Common myeloid progenitor, CD34-positive (primary cell): ENCODE measurements around the gene GGCT.

Source experiments
- CTCF ChIA-PET: fragments of 350-600 bp; sonication (Branson Sonifier 250); formaldehyde crosslinking; loops from one replicate; lab custom pipeline; 2021; ENCODE audit warnings: antibody characterized with exemption; lab: Charles Lee
- POLR2A ChIA-PET: fragments of 350-600 bp; sonication (Branson Sonifier 250); formaldehyde crosslinking; loops from one replicate; lab custom pipeline; 2021; ENCODE audit warnings: antibody characterized with exemption; lab: Charles Lee
- DNase-seq, 3 donors: peaks; one replicate each; pipeline versions ENCODE4 v3.0.0 to v3.0.0-alpha.2; 2013
- H3K27ac ChIP-seq, 2 experiments: 1 replicate in 1 of 2; 2 replicates in 1 of 2; pipeline ENCODE4 v1.7.0; 2013; ENCODE audit warnings: inconsistent platforms in 2 of 2, low read length in 2 of 2, mild to moderate bottlenecking in 2 of 2, low read depth in 1 of 2, moderate library complexity in 1 of 2; ENCODE audit not compliant: severe bottlenecking in 2 of 2, insufficient read depth in 1 of 2, poor library complexity in 1 of 2
- H3K27me3 ChIP-seq, 5 experiments: replicated peaks in 2 of 5; 1 replicate in 3 of 5; 2 replicates in 2 of 5; pipeline versions ENCODE4 v1.6.1 to v1.7.0; 2013; ENCODE audit warnings: low read length in 4 of 5, mild to moderate bottlenecking in 2 of 5, moderate library complexity in 2 of 5, inconsistent platforms in 1 of 5; ENCODE audit not compliant: insufficient read depth in 5 of 5, control insufficient read depth in 4 of 5
- H3K36me3 ChIP-seq, 4 experiments: 1 replicate in 2 of 4; 2 replicates in 2 of 4; pipeline versions ENCODE4 v1.6.1 to v1.7.0; 2013; ENCODE audit warnings: low read length in 3 of 4, control low read depth in 1 of 4, mild to moderate bottlenecking in 1 of 4; ENCODE audit not compliant: control insufficient read depth in 4 of 4, insufficient read depth in 4 of 4
- H3K4me1 ChIP-seq, 4 experiments: 1 replicate in 3 of 4; 2 replicates in 1 of 4; pipeline versions ENCODE4 v1.6.1 to v1.7.1; 2013; ENCODE audit warnings: low read length in 3 of 4, mild to moderate bottlenecking in 3 of 4, control low read depth in 1 of 4, inconsistent platforms in 1 of 4, moderate library complexity in 1 of 4; ENCODE audit not compliant: control insufficient read depth in 4 of 4, insufficient read depth in 4 of 4; ENCODE audit errors: control extremely low read depth in 1 of 4
- H3K4me3 ChIP-seq, 7 experiments: 1 replicate in 4 of 7; 2 replicates in 3 of 7; pipeline versions ENCODE4 v1.5.1 to v1.7.0; 2013; ENCODE audit warnings: mild to moderate bottlenecking in 7 of 7, low read length in 6 of 7, moderate library complexity in 6 of 7, inconsistent platforms in 2 of 7, low read depth in 2 of 7, control low read depth in 1 of 7; ENCODE audit not compliant: insufficient read depth in 4 of 7, control insufficient read depth in 1 of 7; ENCODE audit errors: extremely low read depth in 1 of 7
- H3K9me3 ChIP-seq, 5 experiments: 1 replicate in 4 of 5; 2 replicates in 1 of 5; pipeline versions ENCODE4 v1.6.1 to v1.7.1; 2013; ENCODE audit warnings: low read length in 4 of 5, mild to moderate bottlenecking in 2 of 5, inconsistent platforms in 1 of 5, low read depth in 1 of 5, moderate library complexity in 1 of 5; ENCODE audit not compliant: control insufficient read depth in 4 of 5, insufficient read depth in 2 of 5; ENCODE audit errors: control extremely low read depth in 1 of 5
- WGBS: methylation state at CpG from one replicate; pipeline ENCODE4 v1.1.5; 2013; ENCODE audit not compliant: insufficient coverage; 5-methylcytosine and 5-hydroxymethylcytosine counted together

The GGCT gene

DNA sequence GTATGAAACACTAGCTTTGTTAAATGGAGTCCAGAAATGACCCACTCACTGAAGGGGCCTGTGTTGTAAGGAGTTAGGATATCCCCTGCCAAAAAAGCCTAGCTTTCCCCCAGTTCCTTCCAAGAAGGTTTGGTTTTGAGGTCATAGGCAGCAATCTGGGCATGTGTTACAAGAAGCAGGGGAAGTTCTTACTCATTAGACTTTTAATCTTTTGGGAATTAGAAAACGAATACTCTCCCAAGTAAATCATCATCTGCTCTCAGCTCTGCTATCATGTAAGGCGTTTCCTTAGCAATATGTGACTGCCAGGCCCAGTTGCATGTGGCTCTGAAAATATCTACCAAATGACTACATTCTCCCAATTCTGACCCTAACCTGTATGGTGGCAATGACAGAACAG lies 29.7 kb downstream of the GGCT start:
- ChIA-PET CTCF (no interaction called here), POLR2A (no interaction called here)
- Histone ChIP-seq H3K4me3 (no peak overlapping the region), H3K27me3 (no peaks in the 10 kb centered on the region), H3K4me1 (peaks cover 6 to 82% (median 60%) of the 10 kb centered on the region in 4 experiments), H3K36me3 (peaks cover 0 to 15% (median 2%) of the 10 kb centered on the region in 4 experiments), H3K27ac (no peak overlapping the region), H3K9me3 (no peaks in the 10 kb centered on the region)
- WGBS, result 100% methylated on average over 1 of the region's 2 CpGs
- no peak for DNase-seq

DNA sequence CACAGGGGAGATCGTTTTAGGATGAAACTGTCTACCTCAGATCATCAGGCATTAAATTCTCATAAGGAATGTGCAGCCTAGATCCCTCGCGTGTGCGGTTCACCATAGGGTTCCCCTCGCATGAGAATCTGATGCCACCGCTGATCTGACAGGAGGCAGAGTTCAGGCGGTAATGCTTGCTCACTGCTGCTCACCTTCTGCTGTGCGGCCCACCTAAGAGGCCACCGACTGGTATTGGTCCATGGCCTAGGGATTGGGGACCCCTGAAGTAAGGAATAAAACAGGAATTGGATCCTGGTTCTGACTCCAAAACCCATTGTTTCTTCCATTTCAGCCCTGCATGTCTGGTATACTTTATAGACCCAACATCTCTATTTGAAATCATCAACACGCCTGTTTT lies 30.1 kb downstream of the GGCT start:
- ChIA-PET CTCF (no interaction called here), POLR2A (no interaction called here)
- no peak overlapping the region for H3K4me3 ChIP-seq
- peaks cover 6 to 82% (median 60%) of the 10 kb centered on the region in 4 experiments for H3K4me1 ChIP-seq
- no peaks in the 10 kb centered on the region for H3K27me3 ChIP-seq
- H3K27ac ChIP-seq, result no peak overlapping the region
- peaks cover 0 to 16% (median 2%) of the 10 kb centered on the region in 4 experiments for H3K36me3 ChIP-seq
- H3K9me3 ChIP-seq, result no peaks in the 10 kb centered on the region
- WGBS, result 95% methylated on average over 8 of the region's 10 CpGs
- no peak for DNase-seq

DNA sequence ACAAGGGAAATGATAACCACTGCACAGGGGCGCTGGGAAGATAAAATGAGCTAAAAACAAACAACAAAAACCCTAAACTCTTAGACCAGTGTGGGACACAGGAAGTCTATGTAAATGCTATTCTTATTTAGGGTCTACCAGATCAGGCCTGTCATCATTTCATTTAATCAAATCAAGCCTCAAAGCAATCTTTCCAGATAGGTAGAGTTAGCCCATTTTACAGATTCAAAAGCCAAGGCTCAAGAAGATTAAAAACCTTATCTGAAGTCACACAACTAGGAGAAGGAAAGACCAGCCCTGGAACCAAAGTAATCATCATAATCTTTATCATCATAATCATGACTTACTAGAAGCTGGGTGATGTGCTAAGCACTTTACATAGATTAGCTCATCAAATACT lies 30.7 kb downstream of the GGCT start:
- Histone ChIP-seq H3K9me3 (no peaks in the 10 kb centered on the region), H3K4me1 (peaks cover 4 to 82% (median 58%) of the 10 kb centered on the region in 4 experiments), H3K4me3 (no peak overlapping the region), H3K36me3 (peaks cover 0 to 19% (median 2%) of the 10 kb centered on the region in 4 experiments), H3K27me3 (no peaks in the 10 kb centered on the region), H3K27ac (no peak overlapping the region)
- no peak for DNase-seq
- ChIA-PET CTCF (no interaction called here), POLR2A (no interaction called here)
- WGBS, result no CpG with 5 or more reads among the region's 1 CpG

DNA sequence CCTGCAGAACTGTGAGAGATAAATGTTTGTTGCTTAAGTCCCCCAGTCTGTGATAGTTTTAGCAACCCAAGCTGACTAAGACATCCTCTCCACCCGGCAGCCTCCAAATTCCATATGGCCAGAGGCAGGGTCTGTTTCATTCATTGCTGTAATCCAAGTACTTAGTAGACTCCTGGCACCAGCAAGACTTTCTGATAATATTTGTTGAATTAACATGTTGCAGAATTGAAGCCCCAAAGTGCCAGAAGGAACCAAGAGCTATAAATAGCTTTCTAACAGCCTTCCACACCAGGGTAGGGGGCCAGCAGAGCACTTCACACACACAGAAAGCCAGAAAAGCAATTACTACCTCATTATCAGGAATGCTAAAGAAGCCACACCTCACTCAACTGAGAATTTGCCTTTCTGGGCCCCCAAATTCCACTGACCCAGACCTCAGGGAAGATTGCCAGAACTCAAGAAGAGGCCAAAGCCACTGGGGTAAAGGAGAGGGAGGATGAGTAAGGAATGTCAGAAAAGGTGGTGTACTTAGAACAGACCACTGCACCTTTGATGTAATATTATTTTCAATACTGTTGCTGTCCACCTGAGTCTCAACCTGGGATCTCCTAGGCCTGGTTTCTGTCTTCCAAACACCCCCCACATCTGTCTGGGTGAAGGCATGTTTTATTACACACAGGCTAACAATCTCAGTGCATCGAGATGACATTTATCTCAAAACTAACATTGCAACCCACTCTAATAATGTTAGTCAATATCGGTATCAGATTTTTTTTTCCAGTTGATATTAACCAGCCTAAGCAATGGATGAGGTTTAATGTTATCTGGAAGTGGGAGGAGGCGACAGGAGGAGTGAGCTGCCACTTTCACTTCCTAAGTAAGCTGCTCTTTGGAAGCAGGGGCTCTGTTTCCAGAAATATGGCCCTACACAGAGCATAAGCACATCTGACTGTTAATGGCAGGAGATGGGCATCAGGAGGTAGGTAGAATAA lies 31.5 kb downstream of the GGCT start:
- DNase-seq, result no peak
- Histone ChIP-seq H3K27me3 (no peaks in the 10 kb centered on the region), H3K4me1 (peaks cover 4 to 85% (median 61%) of the 10 kb centered on the region in 4 experiments), H3K9me3 (no peaks in the 10 kb centered on the region), H3K27ac (no peak overlapping the region), H3K4me3 (no peak overlapping the region), H3K36me3 (peaks cover 0 to 19% (median 2%) of the 10 kb centered on the region in 4 experiments)
- CTCF ChIA-PET, result interaction anchor here (1.8 kb wide), 1 partner anchor 36 kb away, joined by 4 read pairs; no protein-coding TSS in a partner anchor
- 100% methylated on average over 1 of the region's 4 CpGs for WGBS
- POLR2A ChIA-PET, result no interaction called here

DNA sequence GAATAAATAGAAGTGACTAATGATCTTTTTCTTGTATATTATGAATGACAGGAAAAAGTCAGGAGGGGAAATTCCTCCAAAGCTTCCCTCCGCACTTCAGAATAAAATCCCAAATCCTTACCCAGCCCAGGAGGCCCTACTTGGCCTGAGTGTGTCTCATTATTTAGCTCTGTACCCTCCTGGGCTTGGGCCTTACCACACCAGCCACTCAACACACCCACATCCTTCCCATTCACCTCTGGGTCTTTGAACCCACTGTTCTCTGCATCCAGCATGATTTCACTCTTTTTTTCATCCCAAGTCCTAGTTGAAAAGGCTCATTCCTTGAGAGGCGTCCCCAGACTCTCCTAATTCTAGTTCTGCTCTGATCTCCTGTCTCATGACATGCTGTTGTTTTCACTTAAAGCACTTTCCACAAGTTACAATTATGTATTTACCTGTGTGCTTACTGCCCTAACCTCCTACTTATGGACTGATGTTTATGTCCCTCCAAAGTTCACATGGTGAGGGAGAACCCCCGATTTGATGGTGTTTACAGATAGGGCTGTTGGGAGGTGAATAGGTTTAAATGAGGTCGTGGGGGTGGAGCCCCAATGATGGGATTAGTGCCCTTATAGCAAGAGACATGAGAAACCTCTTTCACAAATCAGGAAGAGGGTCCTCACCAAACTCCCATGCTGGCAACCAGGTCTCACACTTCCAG lies 32.4 kb downstream of the GGCT start:
- Histone ChIP-seq H3K4me3 (no peak overlapping the region), H3K27me3 (no peaks in the 10 kb centered on the region), H3K9me3 (no peaks in the 10 kb centered on the region), H3K27ac (no peak overlapping the region), H3K4me1 (peaks cover 2 to 84% (median 55%) of the 10 kb centered on the region in 4 experiments), H3K36me3 (peaks cover 0 to 19% (median 2%) of the 10 kb centered on the region in 4 experiments)
- DNase-seq, result peak in 1 of 3 donors; percentile 21
- CTCF ChIA-PET, result interaction anchor here (0.6 to 1.8 kb wide), 2 partner anchors 31 to 35 kb away, joined by 3 to 4 read pairs; no protein-coding TSS in a partner anchor
- POLR2A ChIA-PET, result interaction anchor here (0.5 kb wide), 1 partner anchor 99 kb away, joined by 5 read pairs; no protein-coding TSS in a partner anchor
- 95% methylated on average over 4 of the region's 4 CpGs for WGBS

DNA sequence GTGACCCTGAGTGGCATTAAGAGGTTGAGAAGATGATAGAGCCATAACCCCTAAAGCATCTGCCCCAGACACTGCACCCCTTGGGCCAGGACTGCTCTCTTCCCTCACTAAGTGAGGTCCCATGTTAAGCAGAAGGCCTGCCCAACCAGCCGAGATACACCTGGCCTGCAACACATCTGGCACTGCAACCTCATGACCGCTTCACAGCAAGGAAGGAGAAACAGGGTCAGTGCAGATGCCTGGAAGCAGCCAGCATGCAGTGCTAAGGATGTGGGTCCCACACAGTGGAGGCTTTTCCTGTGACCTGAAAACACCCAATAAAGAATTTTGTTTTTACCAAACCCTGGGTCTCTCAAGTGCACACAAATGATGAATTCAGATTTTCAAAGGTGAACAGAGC lies 33.4 kb downstream of the GGCT start:
- Histone ChIP-seq H3K27ac (peak overlapping the region in 1 of 2 experiments; percentile 25), H3K27me3 (no peaks in the 10 kb centered on the region), H3K9me3 (no peaks in the 10 kb centered on the region), H3K4me1 (peaks cover 2 to 82% (median 47%) of the 10 kb centered on the region in 4 experiments), H3K36me3 (peaks cover 0 to 19% (median 2%) of the 10 kb centered on the region in 4 experiments), H3K4me3 (peak overlapping the region in 2 of 7 experiments; percentile 16 to 40)
- POLR2A ChIA-PET, result interaction anchor here (0.5 kb wide), 1 partner anchor 98 kb away, joined by 5 read pairs; no protein-coding TSS in a partner anchor
- WGBS, result 21% methylated on average over 2 of the region's 2 CpGs
- DNase-seq, result peak in 1 of 3 donors; percentile 22
- CTCF ChIA-PET, result interaction anchor here (0.8 to 1.5 kb wide), 3 partner anchors 25 to 93 kb away, joined by 3 read pairs; no protein-coding TSS in a partner anchor
